Activated CD4-positive, alpha-beta T cell treated with anti-CD3 and anti-CD28 coated beads for 1 hour (primary cell): Measurements from ENCODE around the gene CXCL9.
"Not testable (repeated sequence)": the region's sequence is repeated elsewhere in the genome, so short reads cannot be mapped to it uniquely, and the experiment has no call there.

Experiments used
- DNase-seq: peaks from one replicate; pipeline ENCODE4 v3.0.0-alpha.2; 2020

CXCL9 gene

GRCh38 chr4:76011700-76012387 lies 4.5 kb upstream of the CXCL9 start:
- DNase-seq: no peak

GRCh38 chr4:76011018-76011670 lies 3.8 kb upstream of the CXCL9 start:
- DNase-seq: no peak

DNA sequence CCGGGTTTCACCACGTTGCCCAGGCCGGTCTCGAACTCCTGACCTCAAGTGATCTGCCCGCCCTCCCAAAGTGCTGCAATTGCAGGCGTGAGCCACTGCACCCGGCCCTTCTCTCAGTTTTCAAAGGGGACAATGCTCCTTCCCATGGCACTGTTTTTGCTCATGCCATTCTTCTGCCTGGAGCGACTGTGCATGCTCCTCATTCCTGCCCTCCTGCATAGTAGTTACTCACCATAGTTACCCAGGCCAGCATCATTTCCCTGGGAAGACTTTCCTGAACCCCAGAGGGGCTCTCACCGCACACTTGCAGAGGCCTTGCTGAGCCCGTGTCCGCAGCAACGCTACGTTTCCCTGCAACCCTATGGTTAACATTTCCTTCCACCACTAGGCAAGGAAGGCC lies 3.3 kb upstream of the CXCL9 start:
- no peak for DNase-seq

GRCh38 chr4:76009311-76009710 lies 2.0 kb upstream of the CXCL9 start:
- DNase-seq: no peak

DNA sequence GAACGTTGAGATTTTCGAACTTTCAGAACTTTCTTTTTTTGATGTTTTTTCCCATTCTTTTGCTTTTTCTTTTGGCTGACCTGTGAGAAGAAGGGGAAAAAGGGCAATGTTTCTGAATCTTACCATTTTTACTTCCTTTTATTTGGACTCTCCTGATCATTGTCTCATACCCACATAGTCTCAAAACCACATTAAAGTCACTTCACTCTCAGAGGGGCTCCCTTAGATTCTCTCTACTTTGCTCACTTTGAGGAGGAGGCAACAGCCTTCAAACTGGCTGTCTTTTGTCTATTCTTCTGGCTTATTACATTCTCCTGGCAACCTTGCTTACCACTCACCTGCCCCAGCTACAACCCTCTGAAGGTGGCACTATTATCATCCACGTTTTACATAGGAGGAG lies 3.7 kb downstream of the CXCL9 start:
- DNase-seq: no peak

- no peak for DNase-seq
These were observed 4.3 kb downstream of the CXCL9 start for GRCh38 chr4:76003035-76003434.

DNA sequence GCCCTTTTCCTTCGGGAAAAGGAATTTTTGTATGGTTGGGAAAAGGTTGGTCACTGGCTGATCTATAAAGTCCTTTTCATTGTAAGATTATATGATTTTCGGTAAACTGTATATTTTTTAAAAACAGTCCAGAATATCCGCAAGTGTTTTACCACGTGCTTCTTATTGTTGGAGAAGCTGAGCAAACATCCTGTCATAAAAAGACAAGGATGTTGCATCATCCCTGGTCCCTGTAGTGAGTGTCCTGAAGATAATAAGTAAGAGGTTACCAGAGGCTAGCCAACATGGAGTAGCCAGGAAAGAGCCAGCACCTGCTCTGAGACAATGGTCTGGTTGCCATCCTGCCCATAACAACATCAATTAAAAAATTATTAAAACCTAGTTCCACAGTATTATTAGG lies 5.1 kb downstream of the CXCL9 start:
- DNase-seq: no peak

- DNase-seq: no peak
These were observed 5.6 kb downstream of the CXCL9 start for GRCh38 chr4:76001700-76002099.

DNA sequence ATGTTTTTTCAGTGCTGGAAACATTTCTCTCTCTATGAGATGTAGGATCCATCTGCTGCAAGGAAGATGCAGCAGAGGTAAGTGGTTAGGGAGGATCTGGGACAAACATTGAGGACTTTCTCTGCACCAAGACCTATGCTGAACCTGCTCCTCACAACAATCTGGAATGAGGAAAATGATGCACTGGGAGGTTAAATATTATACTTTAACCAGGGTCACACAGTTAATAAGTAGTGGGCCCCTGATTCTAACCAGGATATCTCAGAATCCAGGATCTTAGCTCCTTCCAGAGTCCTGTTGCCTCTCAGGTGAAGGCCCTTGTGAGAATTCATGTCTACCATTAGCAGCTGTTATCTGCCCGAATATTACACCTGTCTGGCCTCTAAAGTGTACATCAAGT lies 7.0 kb downstream of the CXCL9 start:
- no peak for DNase-seq

- not testable (repeated sequence) for DNase-seq
These were observed 8.7 kb downstream of the CXCL9 start for GRCh38 chr4:75998525-75999147.

DNA sequence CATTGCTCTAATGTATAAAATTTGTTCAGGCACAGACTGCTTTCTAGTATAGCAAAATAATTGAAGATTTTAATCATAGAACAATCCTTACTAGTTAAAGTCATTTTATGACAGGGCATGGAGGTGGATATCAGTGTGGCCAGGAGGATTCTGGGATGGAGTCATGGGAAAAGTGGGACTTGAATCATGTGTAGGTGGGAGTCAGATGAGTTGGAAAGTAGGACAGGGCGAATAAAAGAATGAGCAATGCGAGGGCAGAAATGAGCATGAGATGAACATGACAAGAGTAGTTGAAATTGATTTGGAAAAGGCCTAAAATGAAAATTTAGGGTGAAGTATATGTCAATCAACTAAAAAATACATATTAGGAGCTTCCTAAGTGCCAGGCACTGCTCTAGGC lies 9.4 kb downstream of the CXCL9 start:
- DNase-seq: no peak

DNA sequence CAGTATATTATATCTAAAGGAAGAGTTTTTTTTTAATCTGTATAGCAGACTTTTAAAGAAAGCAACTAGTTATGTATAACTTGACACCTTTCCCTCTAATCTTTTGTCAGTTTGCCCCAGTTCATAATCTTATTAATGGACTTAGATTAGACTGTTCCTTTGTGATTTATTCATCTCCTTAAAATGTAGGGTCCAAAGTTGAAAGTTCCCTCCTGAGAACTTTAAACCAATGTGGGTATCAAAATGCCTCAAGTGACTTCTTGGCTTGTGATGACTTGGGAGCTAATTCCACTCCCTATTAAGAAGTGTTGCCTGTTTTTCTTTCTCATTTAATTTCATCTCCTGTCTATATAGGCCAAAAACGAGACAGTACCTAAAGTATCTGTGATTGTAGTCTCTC lies 10.2 kb downstream of the CXCL9 start:
- DNase-seq: no peak

GRCh38 chr4:75995727-75996126 lies 11.6 kb downstream of the CXCL9 start:
- no peak for DNase-seq

GRCh38 chr4:75992462-75992861 lies 14.8 kb downstream of the CXCL9 start:
- no peak for DNase-seq

GRCh38 chr4:75989846-75990528 lies 17.3 kb downstream of the CXCL9 start:
- no peak for DNase-seq

DNA sequence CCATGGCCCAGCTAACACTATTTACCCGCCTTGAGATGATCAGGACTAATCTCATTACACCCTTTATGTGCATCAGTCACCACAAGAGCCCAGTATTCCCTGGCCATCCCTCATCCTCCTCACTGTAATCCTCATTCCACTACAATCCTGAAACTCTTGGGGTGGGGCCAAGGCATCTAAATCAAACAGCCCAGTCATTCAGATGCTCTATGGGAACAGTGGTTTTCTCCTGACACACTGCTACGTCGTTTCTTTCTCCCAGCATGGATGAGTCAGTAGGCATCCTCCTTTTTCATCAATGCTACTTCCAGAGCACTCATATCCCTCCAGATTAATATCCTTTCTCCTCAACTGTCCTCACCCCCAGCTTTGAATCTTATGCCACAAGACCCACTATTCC lies 22.2 kb downstream of the CXCL9 start:
- DNase-seq: no peak

- DNase-seq: no peak
These were observed 26.7 kb downstream of the CXCL9 start for GRCh38 chr4:75980576-75980975.

DNA sequence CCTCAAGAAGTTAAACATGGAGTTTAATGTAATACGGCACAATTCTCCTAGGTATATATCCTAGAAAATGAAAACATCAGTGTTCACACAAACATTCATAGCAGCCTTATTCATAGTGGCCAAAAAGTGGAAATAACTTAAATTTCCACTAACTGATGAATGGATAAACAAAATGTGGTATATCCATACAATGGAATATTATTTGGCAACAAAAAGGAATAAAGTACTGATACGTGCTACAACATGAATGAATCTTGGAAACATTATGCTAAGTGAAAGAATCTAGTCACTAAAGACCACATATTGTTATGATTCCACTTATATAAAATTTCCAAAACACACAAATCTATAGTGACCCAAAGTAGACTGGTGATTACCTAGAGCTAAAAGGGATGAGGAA lies 31.1 kb downstream of the CXCL9 start:
- DNase-seq: no peak

- no peak for DNase-seq
These were observed 33.5 kb downstream of the CXCL9 start for GRCh38 chr4:75973766-75974165.

DNA sequence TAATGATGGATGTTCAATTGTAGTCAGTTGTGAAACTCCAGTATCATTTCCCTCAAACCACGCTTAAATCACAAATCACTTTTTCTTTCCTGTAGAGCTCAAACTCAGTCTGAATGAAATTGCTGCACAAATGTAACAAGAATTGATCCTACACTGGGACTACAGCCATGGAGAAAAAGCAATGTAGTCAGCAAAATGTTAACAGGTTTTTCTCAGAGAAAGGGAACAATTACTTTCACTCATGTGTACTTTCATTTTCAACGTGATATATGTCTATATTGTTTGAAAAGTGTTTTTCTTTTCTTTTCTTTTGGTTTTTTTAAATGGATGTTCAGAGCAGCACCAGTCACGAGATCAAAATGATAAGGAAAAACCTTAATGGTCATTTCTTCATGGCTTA lies 39.2 kb downstream of the CXCL9 start:
- no peak for DNase-seq

GRCh38 chr4:75963558-75963957 lies 43.8 kb downstream of the CXCL9 start:
- no peak for DNase-seq

- not testable (repeated sequence) for DNase-seq
These were observed 45.2 kb downstream of the CXCL9 start for GRCh38 chr4:75962072-75962471.

- not testable (repeated sequence) for DNase-seq
These were observed 48.8 kb downstream of the CXCL9 start for GRCh38 chr4:75958546-75958945.

DNA sequence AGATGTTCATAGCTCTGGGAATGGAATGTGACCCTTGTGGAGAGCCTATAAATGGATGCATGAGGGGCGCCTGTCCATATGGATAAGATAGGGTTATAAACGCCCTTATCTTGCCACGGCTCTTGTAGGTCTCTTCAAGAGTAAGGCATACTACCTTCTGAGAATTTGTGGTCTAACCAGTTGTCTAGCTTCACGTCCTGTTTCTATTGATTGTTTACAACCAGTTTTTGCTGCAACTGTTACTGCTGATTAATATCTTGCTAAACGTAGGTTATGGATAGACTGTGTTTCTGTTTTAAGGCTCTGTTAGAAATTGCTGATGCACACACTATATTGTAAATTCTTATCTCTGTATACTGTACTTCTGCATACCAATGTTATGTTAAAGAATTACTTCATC lies 52.5 kb downstream of the CXCL9 start:
- not testable (repeated sequence) for DNase-seq
